Trophoblast cell (in vitro differentiated cells and primary cell): ENCODE results near the gene COBL.
A peak's percentile ranks its signal among the peaks of the same experiment; 100 is the strongest.

ENCODE experiments used
- DNase-seq, 2 donors: peaks; one replicate each; pipeline ENCODE4 v3.0.0-alpha.2; 2016
- H2AFZ ChIP-seq: 2 replicates; pipeline ENCODE4 v1.6.1; 2013; ENCODE audit warnings: low read length, moderate library complexity, mild to moderate bottlenecking; ENCODE audit not compliant: insufficient read depth, poor library complexity
- H2AK5ac ChIP-seq: 2 replicates; pipeline ENCODE4 v1.6.1; 2013; ENCODE audit warnings: mild to moderate bottlenecking, low read length
- H2BK120ac ChIP-seq: 2 replicates; pipeline ENCODE4 v1.6.1; 2013; ENCODE audit warnings: low read length, mild to moderate bottlenecking, moderate library complexity; ENCODE audit not compliant: insufficient read depth, poor library complexity
- H2BK12ac ChIP-seq: 2 replicates; pipeline ENCODE4 v1.6.1; 2013; ENCODE audit warnings: mild to moderate bottlenecking, low read length, moderate library complexity
- H2BK5ac ChIP-seq: 2 replicates; pipeline ENCODE4 v1.6.1; 2013; ENCODE audit warnings: low read length, low read depth, moderate library complexity, mild to moderate bottlenecking; ENCODE audit not compliant: poor library complexity
- H3K14ac ChIP-seq: 2 replicates; pipeline ENCODE4 v1.6.1; 2013; ENCODE audit warnings: mild to moderate bottlenecking, low read length
- H3K18ac ChIP-seq: 2 replicates; pipeline ENCODE4 v1.6.1; 2013; ENCODE audit warnings: mild to moderate bottlenecking, low read length
- H3K23ac ChIP-seq: 2 replicates; pipeline ENCODE4 v1.6.1; 2013; ENCODE audit warnings: low read length
- H3K27ac ChIP-seq: 2 replicates; pipeline ENCODE4 v1.5.1; 2013; ENCODE audit warnings: low read depth, mild to moderate bottlenecking, inconsistent platforms, low read length, moderate library complexity
- H3K27me3 ChIP-seq: 2 replicates; pipeline ENCODE4 v1.6.1; 2013; ENCODE audit warnings: inconsistent platforms, mild to moderate bottlenecking, low read length, moderate library complexity; ENCODE audit not compliant: insufficient read depth
- H3K36me3 ChIP-seq, 2 experiments: 1 replicate in 1 of 2; 2 replicates in 1 of 2; pipeline ENCODE4 v1.6.1; 2013; ENCODE audit warnings: low read length in 2 of 2, mild to moderate bottlenecking in 2 of 2, moderate library complexity in 1 of 2; ENCODE audit not compliant: insufficient read depth in 2 of 2, control insufficient read depth in 1 of 2
- H3K4ac ChIP-seq: 2 replicates; pipeline ENCODE4 v1.6.1; 2013; ENCODE audit warnings: low read depth, mild to moderate bottlenecking, low read length, moderate library complexity
- H3K4me1 ChIP-seq, 2 experiments: 1 replicate in 1 of 2; 2 replicates in 1 of 2; pipeline ENCODE4 v1.6.1; 2013; ENCODE audit warnings: low read length in 2 of 2, mild to moderate bottlenecking in 2 of 2, moderate library complexity in 1 of 2; ENCODE audit not compliant: insufficient read depth in 2 of 2, control insufficient read depth in 1 of 2
- H3K4me2 ChIP-seq: 2 replicates; pipeline ENCODE4 v1.6.1; 2013; ENCODE audit warnings: inconsistent platforms, mild to moderate bottlenecking, low read length, moderate library complexity
- H3K4me3 ChIP-seq: 2 replicates; pipeline ENCODE4 v1.5.1; 2013; ENCODE audit warnings: mild to moderate bottlenecking, low read depth, low read length, inconsistent platforms
- H3K79me1 ChIP-seq: one replicate; pipeline ENCODE4 v1.6.1; 2013; ENCODE audit warnings: low read length
- H3K79me2 ChIP-seq: 2 replicates; pipeline ENCODE4 v1.6.1; 2013; ENCODE audit warnings: low read length, mild to moderate bottlenecking; ENCODE audit not compliant: control insufficient read depth, insufficient read depth, poor library complexity
- H3K9ac ChIP-seq: 2 replicates; pipeline ENCODE4 v1.6.1; 2013; ENCODE audit warnings: mild to moderate bottlenecking, low read length
- H3K9me3 ChIP-seq: 2 replicates; pipeline ENCODE4 v1.6.1; 2013; ENCODE audit warnings: low read depth, mild to moderate bottlenecking, control low read depth, inconsistent platforms, low read length; ENCODE audit not compliant: insufficient read depth
- H4K12ac ChIP-seq: 2 replicates; pipeline ENCODE4 v1.6.1; 2013; ENCODE audit warnings: low read depth, mild to moderate bottlenecking, low read length, moderate library complexity
- H4K8ac ChIP-seq: 2 replicates; pipeline ENCODE4 v1.6.1; 2013; ENCODE audit warnings: low read depth, mild to moderate bottlenecking, low read length, moderate library complexity
- H4K91ac ChIP-seq: one replicate; pipeline ENCODE4 v1.6.1; 2013; ENCODE audit warnings: low read depth, mild to moderate bottlenecking, low read length, moderate library complexity
- WGBS: extraction: QIAGEN DNeasy Blood & Tissue Kit; methylation state at CpG from one replicate; pipeline ENCODE4 v1.1.7; 2013; ENCODE audit warnings: missing lambda C conversion rate; ENCODE audit not compliant: insufficient read length, insufficient coverage; ENCODE audit errors: extremely low coverage; 5-methylcytosine and 5-hydroxymethylcytosine counted together

The COBL gene

DNA sequence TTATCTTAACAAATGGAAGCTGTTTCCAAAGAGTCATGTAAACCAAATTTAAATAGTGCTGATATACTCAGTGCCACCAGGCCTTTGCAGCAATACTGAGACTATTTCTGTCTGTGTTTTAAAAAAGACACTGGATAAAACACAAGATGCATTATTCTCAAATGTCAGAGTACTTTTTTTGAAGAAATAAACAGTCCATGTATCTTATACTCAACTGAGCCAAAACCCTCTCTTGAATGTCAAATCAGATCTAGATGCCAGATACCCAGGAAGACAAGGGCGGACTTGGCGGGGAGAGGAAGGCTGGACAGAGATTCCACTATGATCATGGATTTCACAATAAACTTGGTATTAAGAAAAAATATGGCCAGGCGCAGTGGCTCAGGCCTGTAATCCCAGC, 127.6 kb downstream of the COBL start:
- Histone ChIP-seq H3K4me2 (no peak overlapping the region), H4K8ac (no peak overlapping the region), H3K23ac (no peak overlapping the region), H2AK5ac (no peak overlapping the region), H3K4ac (no peak overlapping the region), H2AFZ (no peak overlapping the region), H3K4me1 (peaks cover 0 to 5% of the 10 kb centered on the region in 2 experiments), H3K9ac (no peak overlapping the region), H3K36me3 (no peaks in the 10 kb centered on the region), H2BK120ac (no peak overlapping the region), H4K12ac (no peak overlapping the region), H3K79me2 (no peaks in the 10 kb centered on the region), H4K91ac (no peak overlapping the region), H2BK5ac (no peak overlapping the region), H2BK12ac (no peak overlapping the region), H3K14ac (no peak overlapping the region), H3K4me3 (no peak overlapping the region), H3K79me1 (no peaks in the 10 kb centered on the region), H3K27me3 (no peaks in the 10 kb centered on the region), H3K18ac (no peak overlapping the region), H3K27ac (no peak overlapping the region), H3K9me3 (no peaks in the 10 kb centered on the region)
- no CpG with 5 or more reads among the region's 3 CpGs for WGBS
- DNase-seq = no peak

DNA sequence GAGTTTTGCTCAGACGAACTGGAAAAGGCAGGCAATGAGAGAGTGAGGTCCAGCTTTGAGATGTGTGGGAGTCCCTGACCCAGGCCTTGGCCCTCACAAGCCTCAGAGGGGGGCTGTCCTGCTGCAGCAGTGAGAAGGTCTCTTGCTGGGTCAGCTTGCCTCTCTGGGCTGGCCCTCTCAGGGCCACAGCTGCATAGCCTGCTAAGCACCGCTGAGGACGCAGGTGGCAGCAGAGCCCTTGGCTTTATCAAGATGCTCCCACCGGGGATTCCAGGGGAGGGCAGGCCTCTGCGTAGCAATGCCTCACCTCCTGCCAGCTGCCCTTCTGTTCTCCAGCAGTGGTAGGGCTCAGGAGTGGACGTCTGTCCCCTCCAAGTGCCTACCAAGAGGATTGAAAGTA, 128.7 kb downstream of the COBL start:
- no peak overlapping the region for H3K18ac ChIP-seq

DNA sequence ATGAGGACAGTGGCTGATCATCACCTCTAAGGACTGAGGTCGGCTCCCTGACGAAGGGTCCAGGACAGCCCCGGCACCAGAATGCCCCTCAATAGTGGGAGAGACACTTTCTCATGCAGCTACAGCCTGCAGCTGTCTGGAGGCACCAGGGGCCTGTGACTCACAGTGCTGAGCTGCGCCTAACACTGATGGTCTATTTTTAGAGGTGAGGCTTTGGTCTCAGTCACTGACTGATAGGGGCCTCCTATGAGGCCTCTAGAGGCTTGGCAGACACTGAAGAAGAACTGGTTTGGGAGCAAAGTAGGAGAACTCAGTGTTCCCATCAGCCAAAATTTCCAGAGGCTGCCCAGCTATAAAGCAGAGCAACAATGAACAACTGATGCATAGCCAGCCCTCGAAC, 130.1 kb downstream of the COBL start:
- Histone ChIP-seq H2BK12ac (no peak overlapping the region), H3K23ac (no peak overlapping the region), H4K12ac (no peak overlapping the region), H4K8ac (no peak overlapping the region), H2AFZ (no peak overlapping the region), H3K9ac (no peak overlapping the region), H3K79me1 (no peaks in the 10 kb centered on the region), H2BK120ac (no peak overlapping the region), H3K18ac (no peak overlapping the region), H3K4me1 (peaks cover 0 to 5% of the 10 kb centered on the region in 2 experiments), H3K14ac (no peak overlapping the region), H2AK5ac (no peak overlapping the region), H3K27me3 (no peaks in the 10 kb centered on the region), H2BK5ac (no peak overlapping the region), H3K4me2 (no peak overlapping the region), H3K79me2 (no peaks in the 10 kb centered on the region), H3K36me3 (no peaks in the 10 kb centered on the region), H3K9me3 (peaks cover 1% of the 10 kb centered on the region), H4K91ac (no peak overlapping the region), H3K27ac (no peak overlapping the region), H3K4ac (no peak overlapping the region), H3K4me3 (no peak overlapping the region)
- DNase-seq = no peak
- WGBS = no CpG with 5 or more reads among the region's 5 CpGs

More for the DNA sequence above, 128.7 kb downstream of the COBL start:
- no peaks in the 10 kb centered on the region for H3K27me3 ChIP-seq
- no peak overlapping the region for H2BK5ac ChIP-seq
- no peak overlapping the region for H3K4me3 ChIP-seq
- H2BK120ac ChIP-seq = no peak overlapping the region
- H3K4ac ChIP-seq = no peak overlapping the region
- H3K4me1 ChIP-seq = peaks cover 0 to 5% of the 10 kb centered on the region in 2 experiments
- DNase-seq = peak; percentile 21 to 31
- H3K23ac ChIP-seq = no peak overlapping the region
- no peak overlapping the region for H3K27ac ChIP-seq
- no peaks in the 10 kb centered on the region for H3K79me2 ChIP-seq
- H2BK12ac ChIP-seq = no peak overlapping the region
- H3K14ac ChIP-seq = no peak overlapping the region
- no peak overlapping the region for H3K9ac ChIP-seq
- no peak overlapping the region for H4K8ac ChIP-seq
- peak overlapping the region; percentile 12 for H4K12ac ChIP-seq
- no peak overlapping the region for H4K91ac ChIP-seq
- WGBS = no CpG with 5 or more reads among the region's 6 CpGs
- no peak overlapping the region for H3K4me2 ChIP-seq
- no peaks in the 10 kb centered on the region for H3K36me3 ChIP-seq
- H3K79me1 ChIP-seq = no peaks in the 10 kb centered on the region
- H2AFZ ChIP-seq = no peak overlapping the region
- no peak overlapping the region for H2AK5ac ChIP-seq
- H3K9me3 ChIP-seq = peaks cover under 1% of the 10 kb centered on the region

DNA sequence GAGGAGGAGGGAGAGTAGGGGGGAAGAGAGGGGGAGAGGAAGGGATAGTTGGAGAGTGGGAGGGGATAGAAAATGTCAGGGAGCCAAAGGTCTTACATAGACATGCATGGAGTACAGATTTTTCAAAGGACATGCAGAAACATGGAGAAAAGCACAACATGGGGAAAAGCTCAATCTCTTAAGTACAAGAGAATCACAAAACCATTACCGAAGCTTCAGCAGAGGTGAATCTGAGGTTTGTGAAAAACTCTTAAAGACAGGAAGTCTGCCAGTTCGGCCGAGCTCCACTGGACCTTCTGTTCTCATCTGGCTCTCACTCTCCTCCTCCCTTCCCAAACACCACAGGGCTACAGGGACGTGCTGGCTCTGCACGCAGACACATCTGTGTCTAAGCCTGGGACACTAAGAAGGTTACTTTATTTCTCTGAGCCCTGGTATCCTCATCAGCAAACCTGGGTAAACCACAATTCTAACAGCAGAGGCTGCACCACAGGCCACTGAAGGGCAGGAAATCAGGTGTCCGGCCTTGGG, 133.9 kb downstream of the COBL start:
- Histone ChIP-seq H3K9ac (no peak overlapping the region), H3K79me1 (no peaks in the 10 kb centered on the region), H4K91ac (no peak overlapping the region), H2BK120ac (no peak overlapping the region), H3K27me3 (no peaks in the 10 kb centered on the region), H4K12ac (no peak overlapping the region), H3K4me2 (no peak overlapping the region), H2BK5ac (no peak overlapping the region), H3K14ac (no peak overlapping the region), H3K4me1 (peaks cover 0 to 5% of the 10 kb centered on the region in 2 experiments), H3K36me3 (no peaks in the 10 kb centered on the region), H4K8ac (no peak overlapping the region), H3K27ac (no peak overlapping the region), H3K4me3 (no peak overlapping the region), H2AFZ (no peak overlapping the region), H3K23ac (no peak overlapping the region), H2AK5ac (no peak overlapping the region), H3K9me3 (peaks cover 1% of the 10 kb centered on the region), H3K4ac (no peak overlapping the region), H2BK12ac (no peak overlapping the region), H3K79me2 (no peaks in the 10 kb centered on the region), H3K18ac (no peak overlapping the region)
- no CpG with 5 or more reads among the region's 6 CpGs for WGBS
- DNase-seq = no peak
